ENCODE measurements around the gene RIOK2. TPM values are rescaled to one million over a fixed set of nuclear protein-coding genes. Genes with fewer than 3 reads are reported as not detected.

RIOK2 gene
- total and polyA plus RNA-seq, 9 of the 15 experiments (the other 6 are each of a cell fraction or from before 2014, with no cell fraction given): 22.9 to 97.6 (median 47.8) TPM

GRCh38 chr5:97229196-97229595 lies 46.1 kb upstream of the RIOK2 start:
- Histone ChIP-seq H3K36me3 (ENCODE audit: control insufficient read depth, insufficient read depth, low read length) (no peaks in the 10 kb centered on the region), H3K4me2 (ENCODE audit: insufficient read depth, low read length) (no peak overlapping the region)
- CTCF ChIA-PET (ENCODE audit: low intra/inter-chr PET ratio): no interaction called here
- no peak for TF ChIP-seq ZNF76 (CRISPR knock-in tag; IDR thresholded peaks at IDR 0.05; ENCODE audit: borderline replicate concordance)
- TF ChIP-seq, protein P1, sequence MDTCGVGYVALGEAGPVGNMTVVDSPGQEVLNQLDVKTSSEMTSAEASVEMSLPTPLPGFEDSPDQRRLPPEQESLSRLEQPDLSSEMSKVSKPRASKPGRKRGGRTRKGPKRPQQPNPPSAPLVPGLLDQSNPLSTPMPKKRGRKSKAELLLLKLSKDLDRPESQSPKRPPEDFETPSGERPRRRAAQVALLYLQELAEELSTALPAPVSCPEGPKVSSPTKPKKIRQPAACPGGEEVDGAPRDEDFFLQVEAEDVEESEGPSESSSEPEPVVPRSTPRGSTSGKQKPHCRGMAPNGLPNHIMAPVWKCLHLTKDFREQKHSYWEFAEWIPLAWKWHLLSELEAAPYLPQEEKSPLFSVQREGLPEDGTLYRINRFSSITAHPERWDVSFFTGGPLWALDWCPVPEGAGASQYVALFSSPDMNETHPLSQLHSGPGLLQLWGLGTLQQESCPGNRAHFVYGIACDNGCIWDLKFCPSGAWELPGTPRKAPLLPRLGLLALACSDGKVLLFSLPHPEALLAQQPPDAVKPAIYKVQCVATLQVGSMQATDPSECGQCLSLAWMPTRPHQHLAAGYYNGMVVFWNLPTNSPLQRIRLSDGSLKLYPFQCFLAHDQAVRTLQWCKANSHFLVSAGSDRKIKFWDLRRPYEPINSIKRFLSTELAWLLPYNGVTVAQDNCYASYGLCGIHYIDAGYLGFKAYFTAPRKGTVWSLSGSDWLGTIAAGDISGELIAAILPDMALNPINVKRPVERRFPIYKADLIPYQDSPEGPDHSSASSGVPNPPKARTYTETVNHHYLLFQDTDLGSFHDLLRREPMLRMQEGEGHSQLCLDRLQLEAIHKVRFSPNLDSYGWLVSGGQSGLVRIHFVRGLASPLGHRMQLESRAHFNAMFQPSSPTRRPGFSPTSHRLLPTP (IDR thresholded peaks at IDR 0.05; ENCODE audit: borderline replicate concordance, extremely low read depth, insufficient read length): no peak
- TF ChIP-seq ZNF79 (CRISPR knock-in tag; IDR thresholded peaks at IDR 0.05; ENCODE audit: low read depth): no peak
- TF ChIP-seq ZNF143 (CRISPR knock-in tag; IDR thresholded peaks at IDR 0.05): no peak
- TF ChIP-seq ZNF197 (CRISPR knock-in tag; IDR thresholded peaks at IDR 0.05; ENCODE audit: low read depth): no peak
- TF ChIP-seq HNRNPK (IDR thresholded peaks at IDR 0.05; ENCODE audit: low read depth, low read length, poor library complexity, severe bottlenecking): no peak
- no peak for TF ChIP-seq MGA (IDR thresholded peaks at IDR 0.05)
- TF ChIP-seq DPF2 (IDR thresholded peaks at IDR 0.05): no peak
- no peak for TF ChIP-seq FOXA3 (CRISPR knock-in tag; conservative IDR thresholded peaks at IDR 0.05 in 1 of 2, IDR thresholded peaks at IDR 0.05 in 1 of 2)

More at GRCh38 chr5:97229196-97229595, 46.1 kb upstream of the RIOK2 start:
- WGBS (ENCODE audit: insufficient coverage, low coverage, missing lambda C conversion rate): 18% methylated on average over 2 of the region's 2 CpGs
- H3K4me3 ChIP-seq: no peak overlapping the region
- no peaks in the 10 kb centered on the region for H3K27me3 ChIP-seq (ENCODE audit: control insufficient read depth in 2 of 2, insufficient read depth in 2 of 2, low read length in 2 of 2)
- no peak overlapping the region for H2AFZ ChIP-seq (ENCODE audit: low read depth, low read length)
- no peaks in the 10 kb centered on the region for H3K9me3 ChIP-seq (replicated peaks; ENCODE audit: control insufficient read depth, insufficient read depth, low read depth, low read length)
- no peaks in the 10 kb centered on the region for H3K4me1 ChIP-seq (replicated peaks in 1 of 2; ENCODE audit: control insufficient read depth in 2 of 2, insufficient read depth in 2 of 2, low read length in 2 of 2)
- no peak overlapping the region for H3K9ac ChIP-seq (ENCODE audit: insufficient read depth in 1 of 2, low read depth in 2 of 2, low read length in 2 of 2)
- H3K9me1 ChIP-seq (ENCODE audit: control insufficient read depth, insufficient read depth, low read length): no peaks in the 10 kb centered on the region
- intact Hi-C loops (cut with micrococcal nuclease) (no loop called here), in situ Hi-C loops (cut with MboI) (no loop called here)
- H4K20me1 ChIP-seq (replicated peaks; ENCODE audit: control insufficient read depth, insufficient read depth, low read length): no peaks in the 10 kb centered on the region
- no peaks in the 10 kb centered on the region for H3K79me2 ChIP-seq (ENCODE audit: control insufficient read depth, insufficient read depth, low read length)
- DNase-seq (ENCODE audit: extremely low read depth in 1 of 4, low spot score in 3 of 4): no peak
- H3K27ac ChIP-seq (ENCODE audit: extremely low read depth, low read depth, low read length): no peak overlapping the region
- BruUV-seq (replicated peaks): no TSS peak
- POLR2A ChIA-PET: no interaction called here
- FAIRE-seq: no peak
- ATAC-seq: no peak

Data from K562 (cell line).